ENCODE results near the gene CKMT2. TPM values are rescaled to one million over a fixed set of nuclear protein-coding genes. Genes with fewer than 3 reads are reported as not detected.
"Not testable (repeated sequence)": the region's sequence is repeated elsewhere in the genome, so short reads cannot be mapped to it uniquely, and the experiment has no call there.

CKMT2 gene
- polyA plus RNA-seq, 1 experiment, result 0.17 TPM

DNA sequence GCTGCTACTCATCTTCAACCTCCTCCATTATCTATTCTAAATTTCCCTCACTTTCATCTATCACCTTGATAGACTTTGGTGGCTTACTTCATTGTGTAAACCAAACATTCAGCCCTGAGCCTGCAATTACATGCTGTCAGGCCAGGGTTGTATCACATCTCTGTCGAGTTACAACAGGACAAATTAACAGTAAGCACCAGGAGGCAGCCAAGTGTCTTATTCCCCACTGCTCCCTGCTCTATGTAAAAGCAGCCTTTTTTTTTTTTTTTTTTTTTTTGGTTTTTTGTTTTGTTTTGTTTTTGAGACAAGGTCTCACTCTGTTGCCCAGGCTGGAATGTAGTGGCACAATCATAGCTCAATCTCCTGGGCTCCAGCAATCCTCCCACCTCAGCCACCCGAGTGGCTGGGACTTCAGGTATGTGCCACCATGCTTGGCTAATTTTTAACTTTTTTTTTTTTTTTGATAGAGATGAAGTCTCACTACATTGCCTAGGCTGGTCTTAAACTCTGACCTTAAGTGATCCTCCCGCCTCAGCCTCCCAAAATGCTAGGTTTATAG lies 53.0 kb downstream of the CKMT2 start:
- no peaks in the 10 kb centered on the region for H3K36me3 ChIP-seq (ENCODE audit: control insufficient read depth, insufficient read depth, low read length)
- H3K27me3 ChIP-seq (ENCODE audit: control insufficient read depth, insufficient read depth, low read length), result no peaks in the 10 kb centered on the region
- H3K4me3 ChIP-seq (ENCODE audit: low read depth, low read length), result no peak overlapping the region
- TF ChIP-seq, protein P1, sequence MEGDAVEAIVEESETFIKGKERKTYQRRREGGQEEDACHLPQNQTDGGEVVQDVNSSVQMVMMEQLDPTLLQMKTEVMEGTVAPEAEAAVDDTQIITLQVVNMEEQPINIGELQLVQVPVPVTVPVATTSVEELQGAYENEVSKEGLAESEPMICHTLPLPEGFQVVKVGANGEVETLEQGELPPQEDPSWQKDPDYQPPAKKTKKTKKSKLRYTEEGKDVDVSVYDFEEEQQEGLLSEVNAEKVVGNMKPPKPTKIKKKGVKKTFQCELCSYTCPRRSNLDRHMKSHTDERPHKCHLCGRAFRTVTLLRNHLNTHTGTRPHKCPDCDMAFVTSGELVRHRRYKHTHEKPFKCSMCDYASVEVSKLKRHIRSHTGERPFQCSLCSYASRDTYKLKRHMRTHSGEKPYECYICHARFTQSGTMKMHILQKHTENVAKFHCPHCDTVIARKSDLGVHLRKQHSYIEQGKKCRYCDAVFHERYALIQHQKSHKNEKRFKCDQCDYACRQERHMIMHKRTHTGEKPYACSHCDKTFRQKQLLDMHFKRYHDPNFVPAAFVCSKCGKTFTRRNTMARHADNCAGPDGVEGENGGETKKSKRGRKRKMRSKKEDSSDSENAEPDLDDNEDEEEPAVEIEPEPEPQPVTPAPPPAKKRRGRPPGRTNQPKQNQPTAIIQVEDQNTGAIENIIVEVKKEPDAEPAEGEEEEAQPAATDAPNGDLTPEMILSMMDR (IDR thresholded peaks at IDR 0.05; ENCODE audit: insufficient read depth, low read depth, low read length), result no peak
- CTCF ChIA-PET, result interaction anchor here (0.9 to 1.2 kb wide), 2 partner anchors 14 to 108 kb away, joined by 3 read pairs; partner anchors contain the start of gene ACOT12
- POLR2A ChIA-PET, result no interaction called here
- DNase-seq (ENCODE audit: low read depth), result no peak

- DNase-seq (ENCODE audit: low read depth), result no peak
- H3K36me3 ChIP-seq (ENCODE audit: control insufficient read depth, insufficient read depth, low read length), result no peaks in the 10 kb centered on the region
- H3K4me3 ChIP-seq (ENCODE audit: low read depth, low read length), result no peak overlapping the region
- ChIA-PET POLR2A (no interaction called here), CTCF (no interaction called here)
- H3K27me3 ChIP-seq (ENCODE audit: control insufficient read depth, insufficient read depth, low read length), result no peaks in the 10 kb centered on the region
- TF ChIP-seq, protein P1 (IDR thresholded peaks at IDR 0.05; ENCODE audit: insufficient read depth, low read depth, low read length), result no peak
Observed at GRCh38 chr5:81288021-81288433, 54.9 kb downstream of the CKMT2 start.

- Histone ChIP-seq H3K27me3 (ENCODE audit: control insufficient read depth, insufficient read depth, low read length) (no peaks in the 10 kb centered on the region), H3K4me3 (ENCODE audit: low read depth, low read length) (no peak overlapping the region), H3K36me3 (ENCODE audit: control insufficient read depth, insufficient read depth, low read length) (no peaks in the 10 kb centered on the region)
- no peak for DNase-seq (ENCODE audit: low read depth)
- ChIA-PET POLR2A (no interaction called here), CTCF (interaction anchor here (0.6 to 2.3 kb wide), 2 partner anchors 10 kb away, joined by 3 to 8 read pairs; no protein-coding TSS in a partner anchor)
- TF ChIP-seq, protein P1 (IDR thresholded peaks at IDR 0.05; ENCODE audit: insufficient read depth, low read depth, low read length), result no peak
Observed at GRCh38 chr5:81290146-81290545, 57.0 kb downstream of the CKMT2 start.

DNA sequence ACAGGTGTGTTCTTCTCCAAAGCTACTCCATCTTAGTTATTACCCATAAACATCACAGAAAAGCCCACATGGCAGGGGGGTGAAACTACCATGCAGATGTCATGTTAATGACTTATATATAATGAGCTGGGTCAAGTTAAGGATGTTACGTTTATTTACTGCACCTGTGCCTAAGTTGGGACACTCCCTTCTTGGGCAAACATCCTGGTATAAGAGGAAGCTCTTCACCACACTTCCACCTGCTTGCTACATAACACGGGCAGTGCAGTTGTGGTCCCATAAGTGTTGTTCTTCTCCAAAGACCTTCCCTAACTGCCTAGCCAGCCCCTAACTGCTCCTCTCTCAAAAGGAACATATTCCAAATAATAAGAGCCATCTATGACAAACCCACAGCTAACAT lies 59.0 kb downstream of the CKMT2 start:
- DNase-seq (ENCODE audit: low read depth), result no peak
- CTCF ChIA-PET, result interaction anchor here (2.3 kb wide), 1 partner anchor 8 kb away, joined by 8 read pairs; no protein-coding TSS in a partner anchor
- H3K4me3 ChIP-seq (ENCODE audit: low read depth, low read length), result no peak overlapping the region
- no peaks in the 10 kb centered on the region for H3K27me3 ChIP-seq (ENCODE audit: control insufficient read depth, insufficient read depth, low read length)
- H3K36me3 ChIP-seq (ENCODE audit: control insufficient read depth, insufficient read depth, low read length), result no peaks in the 10 kb centered on the region
- TF ChIP-seq, protein P1 (IDR thresholded peaks at IDR 0.05; ENCODE audit: insufficient read depth, low read depth, low read length), result no peak
- POLR2A ChIA-PET, result no interaction called here

- DNase-seq (ENCODE audit: low read depth); H3K36me3 ChIP-seq (ENCODE audit: control insufficient read depth, insufficient read depth, low read length); POLR2A ChIA-PET; H3K27me3 ChIP-seq (ENCODE audit: control insufficient read depth, insufficient read depth, low read length); CTCF ChIA-PET; H3K4me3 ChIP-seq (ENCODE audit: low read depth, low read length): not testable (repeated sequence)
Observed at GRCh38 chr5:81294021-81294420, 60.9 kb downstream of the CKMT2 start.

DNA sequence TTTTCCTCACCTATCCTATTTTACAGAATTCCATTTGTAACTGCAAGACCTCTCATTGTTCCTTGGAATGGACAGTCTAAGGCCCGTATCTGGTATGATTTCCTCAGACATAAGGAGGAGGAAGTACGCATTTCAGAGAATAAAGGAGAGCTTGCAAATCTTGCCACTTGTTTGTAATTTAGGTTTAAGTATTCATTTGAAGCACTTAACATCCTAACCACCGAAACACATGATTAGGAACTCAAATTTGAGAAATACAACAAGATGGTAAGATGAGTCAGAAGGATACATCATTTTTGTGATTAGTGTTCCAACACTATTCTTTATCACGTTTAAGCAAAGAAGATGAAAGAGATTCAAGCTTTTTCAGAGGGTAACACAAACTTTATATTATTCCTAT lies 64.4 kb downstream of the CKMT2 start:
- Histone ChIP-seq H3K4me3 (ENCODE audit: low read depth, low read length) (no peak overlapping the region), H3K36me3 (ENCODE audit: control insufficient read depth, insufficient read depth, low read length) (no peaks in the 10 kb centered on the region), H3K27me3 (ENCODE audit: control insufficient read depth, insufficient read depth, low read length) (no peaks in the 10 kb centered on the region)
- TF ChIP-seq, protein P1 (IDR thresholded peaks at IDR 0.05; ENCODE audit: insufficient read depth, low read depth, low read length), result no peak
- DNase-seq (ENCODE audit: low read depth), result no peak
- POLR2A ChIA-PET, result no interaction called here
- CTCF ChIA-PET, result interaction anchor here (0.6 kb wide), 1 partner anchor 50 kb away, joined by 3 read pairs; no protein-coding TSS in a partner anchor
